ENCODE measurements around the gene FBXO30.

The FBXO30 gene

GRCh38 chr6:145809211-145809610, 5.4 kb downstream of the FBXO30 start:
- TF ChIP-seq GATA3 (IDR thresholded peaks at IDR 0.05; ENCODE audit: low read depth, low read length) (no peak), GATA2 (IDR thresholded peaks at IDR 0.05; ENCODE audit: low read depth, low read length) (no peak)

GRCh38 chr6:145808239-145808638, 6.4 kb downstream of the FBXO30 start:
- TF ChIP-seq GATA3 (IDR thresholded peaks at IDR 0.05; ENCODE audit: low read depth, low read length), result no peak
- no peak for TF ChIP-seq GATA2 (IDR thresholded peaks at IDR 0.05; ENCODE audit: low read depth, low read length)

- TF ChIP-seq GATA2 (IDR thresholded peaks at IDR 0.05; ENCODE audit: low read depth, low read length) (no peak), GATA3 (IDR thresholded peaks at IDR 0.05; ENCODE audit: low read depth, low read length) (no peak)
Observed at GRCh38 chr6:145802141-145802540, 12.5 kb downstream of the FBXO30 start.

- TF ChIP-seq GATA2 (IDR thresholded peaks at IDR 0.05; ENCODE audit: low read depth, low read length) (no peak), GATA3 (IDR thresholded peaks at IDR 0.05; ENCODE audit: low read depth, low read length) (no peak)
Observed at GRCh38 chr6:145801021-145801420, 13.6 kb downstream of the FBXO30 start.

GRCh38 chr6:145798530-145798929, 16.1 kb downstream of the FBXO30 start:
- no peak for TF ChIP-seq GATA3 (IDR thresholded peaks at IDR 0.05; ENCODE audit: low read depth, low read length)
- no peak for TF ChIP-seq GATA2 (IDR thresholded peaks at IDR 0.05; ENCODE audit: low read depth, low read length)

- TF ChIP-seq GATA2 (IDR thresholded peaks at IDR 0.05; ENCODE audit: low read depth, low read length), result no peak
- no peak for TF ChIP-seq GATA3 (IDR thresholded peaks at IDR 0.05; ENCODE audit: low read depth, low read length)
Observed at GRCh38 chr6:145789443-145789842, 25.2 kb downstream of the FBXO30 start.

GRCh38 chr6:145787688-145788087, 26.9 kb downstream of the FBXO30 start:
- TF ChIP-seq GATA2 (IDR thresholded peaks at IDR 0.05; ENCODE audit: low read depth, low read length) (no peak), GATA3 (IDR thresholded peaks at IDR 0.05; ENCODE audit: low read depth, low read length) (no peak)

- TF ChIP-seq GATA2 (IDR thresholded peaks at IDR 0.05; ENCODE audit: low read depth, low read length) (no peak), GATA3 (IDR thresholded peaks at IDR 0.05; ENCODE audit: low read depth, low read length) (no peak)
Observed at GRCh38 chr6:145784683-145785082, 29.9 kb downstream of the FBXO30 start.

GRCh38 chr6:145783796-145784195, 30.8 kb downstream of the FBXO30 start:
- TF ChIP-seq GATA2 (IDR thresholded peaks at IDR 0.05; ENCODE audit: low read depth, low read length), result no peak
- no peak for TF ChIP-seq GATA3 (IDR thresholded peaks at IDR 0.05; ENCODE audit: low read depth, low read length)

- TF ChIP-seq GATA3 (IDR thresholded peaks at IDR 0.05; ENCODE audit: low read depth, low read length), result no peak
Observed at GRCh38 chr6:145772846-145773245, 41.7 kb downstream of the FBXO30 start.

- TF ChIP-seq GATA2 (IDR thresholded peaks at IDR 0.05; ENCODE audit: low read depth, low read length), result no peak
Observed at GRCh38 chr6:145765449-145765848, 49.1 kb downstream of the FBXO30 start.

- TF ChIP-seq GATA3 (IDR thresholded peaks at IDR 0.05; ENCODE audit: low read depth, low read length) (no peak), GATA2 (IDR thresholded peaks at IDR 0.05; ENCODE audit: low read depth, low read length) (no peak)
Observed at GRCh38 chr6:145763742-145764141, 50.9 kb downstream of the FBXO30 start.

- TF ChIP-seq GATA3 (IDR thresholded peaks at IDR 0.05; ENCODE audit: low read depth, low read length), result no peak
- TF ChIP-seq GATA2 (IDR thresholded peaks at IDR 0.05; ENCODE audit: low read depth, low read length), result no peak
Observed at GRCh38 chr6:145761584-145761983, 53.0 kb downstream of the FBXO30 start.

GRCh38 chr6:145758113-145758512, 56.5 kb downstream of the FBXO30 start:
- TF ChIP-seq GATA2 (IDR thresholded peaks at IDR 0.05; ENCODE audit: low read depth, low read length) (no peak), GATA3 (IDR thresholded peaks at IDR 0.05; ENCODE audit: low read depth, low read length) (no peak)

- 0 out of 2 replicates have a peak, but pooled peaks have one; percentile 47 for TF ChIP-seq GATA3 (IDR thresholded peaks at IDR 0.05; ENCODE audit: low read depth, low read length)
- peak; percentile 73 for TF ChIP-seq GATA2 (IDR thresholded peaks at IDR 0.05; ENCODE audit: low read depth, low read length)
Observed at GRCh38 chr6:145756170-145756662, 58.4 kb downstream of the FBXO30 start.

GRCh38 chr6:145755682-145756081, 58.9 kb downstream of the FBXO30 start:
- 0 out of 2 replicates have a peak, but pooled peaks have one; percentile 26 for TF ChIP-seq GATA3 (IDR thresholded peaks at IDR 0.05; ENCODE audit: low read depth, low read length)
- TF ChIP-seq GATA2 (IDR thresholded peaks at IDR 0.05; ENCODE audit: low read depth, low read length), result peak; percentile 62

All from SH-SY5Y (cell line).